SH-SY5Y (cell line): ENCODE measurements around the gene ERG28.

ENCODE experiments used
- GATA2 ChIP-seq: IDR thresholded peaks from 2 replicates; pipeline ENCODE4 v1.6.1; 2011; ENCODE audit warnings: mild to moderate bottlenecking, low read depth, low read length
- GATA3 ChIP-seq: IDR thresholded peaks from 2 replicates; pipeline ENCODE4 v1.6.1; 2011; ENCODE audit warnings: low read depth, mild to moderate bottlenecking, low read length, moderate library complexity

DNA sequence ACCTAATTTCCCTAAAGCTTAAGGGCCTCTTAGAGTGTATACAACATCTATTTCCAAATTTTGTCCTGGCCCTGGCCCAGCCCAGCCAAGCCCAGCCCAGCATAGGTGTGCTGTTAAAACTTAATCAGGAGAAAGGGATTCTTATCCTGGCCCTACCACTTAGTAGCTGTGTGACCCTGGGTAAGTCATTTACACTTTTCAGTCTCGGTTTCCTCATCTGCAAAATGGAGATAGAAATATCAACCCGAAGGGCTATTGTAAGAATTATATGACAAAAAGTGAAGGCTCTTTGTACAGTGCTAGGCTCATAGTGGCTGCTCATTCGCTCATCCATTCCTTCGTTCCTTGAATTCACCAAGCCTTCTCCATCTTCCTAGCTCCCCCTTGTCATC, 442 bp downstream of the ERG28 start:
- TF ChIP-seq GATA2 = no peak
- no peak for TF ChIP-seq GATA3
